GM10847 (cell line): ENCODE data around the gene HDHD2.

Source experiments
- POLR2A ChIP-seq: IDR thresholded peaks from 2 replicates; pipeline ENCODE4 v1.6.1; 2011; ENCODE audit not compliant: insufficient read length; ENCODE audit errors: extremely low read depth

The HDHD2 gene, protein sequence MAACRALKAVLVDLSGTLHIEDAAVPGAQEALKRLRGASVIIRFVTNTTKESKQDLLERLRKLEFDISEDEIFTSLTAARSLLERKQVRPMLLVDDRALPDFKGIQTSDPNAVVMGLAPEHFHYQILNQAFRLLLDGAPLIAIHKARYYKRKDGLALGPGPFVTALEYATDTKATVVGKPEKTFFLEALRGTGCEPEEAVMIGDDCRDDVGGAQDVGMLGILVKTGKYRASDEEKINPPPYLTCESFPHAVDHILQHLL

GRCh38 chr18:47150029-47150823 lies at the start of gene HDHD2:
TSS of gene HDHD2 (minus strand) at chr18:47150500. CDS start at chr18:47136439, 14,061 bp downstream.
- TF ChIP-seq POLR2A: peak; percentile 94

- no peak for TF ChIP-seq POLR2A
Observed at GRCh38 chr18:47191961-47192360, 41.7 kb upstream of the HDHD2 start.

DNA sequence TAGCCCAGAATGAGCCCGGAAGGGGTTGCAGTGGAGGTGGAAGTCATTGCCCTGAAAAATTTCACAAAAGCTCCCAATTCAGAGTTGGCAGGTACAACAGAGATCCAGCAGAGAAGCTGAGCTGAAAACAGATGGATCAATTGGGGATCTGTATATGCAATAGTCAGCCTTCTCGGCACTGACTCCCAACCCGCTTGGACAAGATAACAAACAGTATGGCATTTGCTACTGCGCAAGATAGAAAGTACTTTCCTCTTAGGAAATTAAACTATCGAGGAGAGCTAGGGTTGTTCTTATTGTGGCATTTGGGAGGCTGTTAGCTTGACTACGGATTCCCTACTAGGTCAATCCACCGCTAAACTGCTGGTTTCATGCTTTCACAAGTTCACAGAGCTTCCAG lies 37.4 kb upstream of the HDHD2 start:
- TF ChIP-seq POLR2A: no peak

DNA sequence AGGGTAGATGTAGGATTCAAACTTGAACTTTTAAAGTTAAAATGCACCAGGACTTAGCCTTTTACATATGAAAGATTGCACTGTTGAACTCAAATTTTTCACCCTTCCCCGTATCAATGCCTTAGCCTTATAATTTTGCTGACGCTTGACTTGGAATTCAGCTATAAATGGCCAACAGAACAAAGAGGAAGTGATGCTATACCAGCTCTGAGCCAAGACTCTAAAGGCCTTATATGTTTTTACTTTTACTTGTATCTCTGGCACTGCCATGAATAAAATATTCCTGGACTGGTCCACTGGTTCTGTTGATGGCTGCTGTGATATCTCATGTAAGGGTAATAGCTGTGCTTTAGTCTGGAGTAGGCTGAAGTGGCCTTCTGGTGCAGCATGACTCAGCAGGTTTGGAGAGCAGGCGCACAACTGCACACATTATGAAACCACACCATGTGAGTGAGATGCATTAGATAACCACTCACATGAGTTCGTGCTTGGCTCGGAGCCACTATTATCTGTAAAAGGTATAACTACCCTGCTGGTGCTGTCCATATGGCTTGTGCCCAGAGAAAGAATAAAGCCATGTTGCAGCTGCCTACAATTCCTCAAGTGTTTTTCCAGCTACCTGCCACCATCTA lies 34.2 kb upstream of the HDHD2 start:
- TF ChIP-seq POLR2A: no peak

DNA sequence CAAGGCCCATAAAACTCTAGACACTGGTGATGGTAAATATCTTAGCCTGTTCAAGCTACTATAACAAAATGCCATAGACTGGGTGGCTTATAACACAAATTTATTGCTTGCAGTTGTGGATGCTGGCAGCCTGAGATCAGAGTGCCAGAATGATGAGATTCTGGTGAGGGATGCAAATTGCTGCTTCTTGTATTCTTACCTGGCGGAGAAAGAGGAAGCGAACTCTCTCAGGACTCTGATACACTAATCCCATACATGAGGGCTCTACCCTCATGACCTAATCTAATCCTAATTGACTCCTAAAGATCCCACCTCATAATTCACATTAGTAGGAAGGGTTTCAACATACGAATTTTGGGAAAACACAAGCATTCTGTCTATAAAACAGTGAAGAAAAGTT lies 30.5 kb upstream of the HDHD2 start:
- no peak for TF ChIP-seq POLR2A

DNA sequence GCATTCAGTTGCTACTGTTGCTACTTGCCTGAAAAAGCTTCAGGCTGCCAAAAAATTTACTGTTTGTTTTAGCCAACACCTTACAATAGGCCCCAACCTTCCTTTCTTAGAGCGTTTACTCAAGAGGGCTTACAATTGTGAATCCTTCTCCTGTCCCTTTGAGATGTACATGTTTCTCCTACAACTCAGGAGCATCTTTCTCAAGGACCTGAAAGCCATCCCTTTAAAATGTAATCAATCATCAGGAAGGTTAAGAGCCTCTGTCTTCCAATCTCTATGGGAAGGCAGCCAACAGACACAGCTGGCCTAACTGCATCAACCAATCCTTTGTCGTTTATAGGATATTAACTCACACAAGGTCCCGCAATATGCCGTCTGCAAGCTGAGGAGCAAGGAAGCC lies 29.2 kb upstream of the HDHD2 start:
- TF ChIP-seq POLR2A: no peak

DNA sequence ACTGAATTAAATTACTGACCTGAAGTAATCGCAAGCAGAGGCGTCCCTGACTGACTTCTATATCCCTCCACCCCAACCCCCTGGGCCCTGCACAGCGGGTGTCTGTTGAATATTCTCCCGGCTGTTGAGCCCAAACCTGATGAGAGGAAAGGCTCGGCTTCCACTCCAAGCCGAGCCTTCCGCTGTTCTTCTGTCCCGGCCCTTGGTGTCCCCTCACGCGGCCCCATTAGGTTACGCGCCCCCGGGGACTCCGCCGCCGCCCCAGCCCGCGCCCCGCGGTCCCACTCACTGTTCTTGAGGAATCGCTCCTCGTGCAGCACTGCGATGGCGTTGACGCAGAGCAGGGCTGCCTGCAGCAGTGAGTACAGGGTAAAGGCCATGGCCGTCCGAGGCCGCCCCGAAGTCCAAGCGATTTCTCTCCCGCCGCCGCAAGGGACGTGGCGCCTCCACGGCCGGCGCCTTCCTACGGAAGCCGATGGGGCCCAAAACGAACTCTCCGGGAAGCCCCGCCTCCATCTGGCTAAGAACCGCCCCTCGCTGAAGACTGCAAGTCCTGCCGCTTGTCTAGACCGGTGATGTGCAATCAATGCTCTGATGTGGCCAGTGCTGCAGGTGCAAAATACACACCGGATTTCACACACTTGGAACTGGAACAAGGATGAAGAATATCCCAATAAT lies 25.7 kb upstream of the HDHD2 start, which contains the start of gene IER3IP1:
Gene IER3IP1 (minus strand): TSS at position 467 of the 678 bp plus-strand sequence. CDS start 87 bp downstream, at position 380.
- peak; percentile 49 for TF ChIP-seq POLR2A

DNA sequence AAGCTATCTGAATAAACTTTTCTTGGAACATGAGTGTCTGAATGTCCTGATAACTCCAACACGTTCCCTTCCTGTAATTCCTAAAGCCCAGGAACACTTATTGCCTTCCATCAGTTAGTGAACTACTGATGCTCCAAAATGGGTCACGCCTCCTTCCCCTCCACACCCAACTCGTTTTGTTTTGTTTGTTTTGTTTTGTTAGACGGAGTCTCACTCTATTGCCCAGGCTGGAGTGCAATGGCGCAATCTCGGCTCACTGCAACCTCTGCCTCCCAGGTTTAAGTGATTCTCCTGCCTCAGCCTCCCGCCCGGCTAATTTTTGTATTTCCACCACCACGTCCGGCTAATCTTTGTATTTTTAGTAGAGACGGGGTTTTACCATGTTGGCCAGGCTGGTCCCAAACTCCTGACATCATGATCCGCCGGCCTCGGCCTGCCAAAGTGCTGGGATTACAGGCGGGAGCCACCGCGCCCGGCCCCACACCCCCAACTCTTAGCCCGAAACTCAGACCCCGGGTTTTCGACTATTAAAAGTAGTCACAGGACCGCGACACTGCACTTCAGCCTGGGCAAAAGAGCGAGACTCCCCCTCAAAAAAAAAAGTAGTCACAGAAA lies 25.1 kb upstream of the HDHD2 start:
- no peak for TF ChIP-seq POLR2A

GRCh38 chr18:47174545-47175116 lies 24.3 kb upstream of the HDHD2 start:
- no peak for TF ChIP-seq POLR2A

GRCh38 chr18:47172476-47172875 lies 22.2 kb upstream of the HDHD2 start:
- no peak for TF ChIP-seq POLR2A

DNA sequence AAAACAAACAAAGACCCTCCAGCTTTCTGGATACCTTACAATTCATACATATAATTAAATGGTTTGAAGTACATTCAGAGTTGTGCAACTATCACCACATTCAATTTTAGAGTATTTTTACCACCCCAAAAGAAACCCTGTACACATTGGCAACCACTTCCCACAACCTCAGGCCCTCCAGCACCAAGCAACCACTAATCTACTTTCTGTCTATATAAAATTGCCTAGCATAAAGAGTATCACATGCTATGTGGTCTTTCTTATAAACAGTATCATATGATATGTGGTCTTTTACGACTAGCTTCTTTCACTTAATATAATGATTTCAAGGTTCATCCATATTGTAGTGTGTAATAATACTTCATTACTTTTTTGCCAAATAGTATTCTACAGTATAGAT lies 18.6 kb upstream of the HDHD2 start:
- no peak for TF ChIP-seq POLR2A

DNA sequence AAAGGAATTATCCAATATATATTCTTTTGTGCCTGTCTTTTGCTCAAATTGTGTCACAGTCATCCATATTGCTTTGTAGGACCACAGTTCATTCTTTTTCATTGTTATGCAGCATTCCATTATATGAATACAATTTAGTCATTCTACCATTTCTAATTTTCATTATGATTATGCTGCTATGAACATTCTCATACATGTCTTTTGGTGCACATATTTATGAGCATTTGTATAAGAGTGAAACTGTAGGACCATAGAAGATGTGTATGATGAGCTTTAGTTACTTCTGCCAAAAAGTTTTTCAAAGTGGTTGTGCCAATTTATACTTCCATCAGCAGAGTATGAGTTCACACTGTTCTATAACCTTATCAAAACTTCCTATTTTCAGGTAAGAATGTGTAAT lies 18.2 kb upstream of the HDHD2 start:
- TF ChIP-seq POLR2A: no peak

DNA sequence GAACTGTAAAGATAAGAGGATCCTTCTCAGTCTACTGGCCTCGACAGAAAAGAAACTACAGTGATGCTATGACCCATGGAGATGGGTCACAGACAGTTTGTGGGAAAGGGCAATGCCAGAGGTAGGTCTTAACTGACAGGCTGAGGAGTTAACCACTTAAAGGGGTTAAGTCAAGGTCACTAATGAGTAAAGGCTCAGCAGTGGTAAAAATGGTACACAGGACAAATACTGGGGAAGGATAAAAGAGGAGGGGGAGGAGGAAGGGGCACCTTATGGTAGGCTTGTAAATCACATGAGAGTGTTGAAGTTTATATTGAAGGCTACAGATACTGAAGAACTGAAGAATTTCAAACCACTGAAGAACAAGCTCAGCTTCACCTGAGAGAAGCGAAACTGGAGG lies 16.0 kb upstream of the HDHD2 start:
- TF ChIP-seq POLR2A: no peak

DNA sequence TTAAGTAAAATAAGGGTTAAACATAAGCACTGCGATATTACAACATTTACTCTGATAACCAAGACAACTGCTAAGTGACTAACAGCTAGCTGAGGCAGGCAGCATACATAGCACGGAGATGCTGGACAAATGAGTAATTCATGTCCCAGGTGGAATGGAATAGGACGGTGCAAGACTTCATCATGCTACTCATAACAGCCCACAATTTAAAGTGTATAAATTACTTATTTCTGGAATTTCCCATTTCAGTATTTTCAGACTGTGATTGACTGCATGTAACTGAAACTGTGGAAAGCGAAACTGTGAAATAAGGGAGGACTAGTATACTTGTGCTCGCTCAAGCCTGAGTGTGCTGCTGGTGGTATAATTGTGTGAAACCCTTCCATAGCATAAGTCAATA lies 12.9 kb upstream of the HDHD2 start:
- TF ChIP-seq POLR2A: no peak

DNA sequence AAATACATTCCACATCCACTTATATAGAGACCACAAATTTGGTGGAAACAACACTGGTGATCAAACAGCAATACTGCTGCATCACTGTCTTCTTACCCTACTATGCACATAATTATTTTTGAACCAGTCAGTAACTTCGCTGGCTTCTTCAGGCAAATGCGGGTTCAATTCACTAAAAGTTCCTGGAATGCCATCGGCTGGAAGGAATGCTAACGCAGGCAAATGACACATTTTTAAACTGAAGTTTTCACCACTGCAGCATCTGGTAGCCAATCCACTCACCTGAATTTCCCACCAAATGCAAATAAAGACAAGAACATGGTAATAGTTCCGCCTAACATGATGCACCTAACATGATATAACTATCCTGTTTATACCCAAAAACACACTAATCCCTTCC lies 10.0 kb upstream of the HDHD2 start:
- TF ChIP-seq POLR2A: no peak
